ENCODE results near the gene GTF2H3.

GTF2H3 gene

DNA sequence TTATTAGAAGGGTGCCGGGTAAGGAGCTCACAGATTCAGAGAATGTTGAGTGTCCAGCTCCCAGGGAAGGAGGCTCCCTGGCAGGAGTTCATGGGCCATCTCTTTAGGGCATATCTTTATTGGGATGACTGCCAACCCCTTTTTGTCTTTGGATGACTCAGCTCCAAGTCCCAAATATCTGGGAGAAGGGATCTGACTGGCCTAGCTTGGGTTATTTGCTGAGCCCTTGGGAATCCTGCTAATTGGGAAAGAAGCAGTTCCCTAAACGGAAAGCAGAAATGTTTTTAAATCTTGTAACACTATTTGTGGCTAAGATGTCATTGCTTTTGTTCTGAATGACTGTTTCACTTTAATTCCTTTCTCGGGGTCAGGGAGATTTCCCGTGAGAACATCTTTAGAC, 19.1 kb upstream of the GTF2H3 start:
- no peaks in the 10 kb centered on the region for H3K9me3 Mint-ChIP-seq
- DNase-seq (ENCODE audit: low spot score in 2 of 2) (no peak), ATAC-seq (ENCODE audit: low read depth) (no peak)
- H3K36me3 Mint-ChIP-seq: peaks cover 26% of the 10 kb centered on the region
- no peak overlapping the region for H3K4me3 Mint-ChIP-seq
- no peak overlapping the region for H3K27ac Mint-ChIP-seq
- H3K4me1 Mint-ChIP-seq: peaks cover 5% of the 10 kb centered on the region
- H3K27me3 Mint-ChIP-seq: no peaks in the 10 kb centered on the region

DNA sequence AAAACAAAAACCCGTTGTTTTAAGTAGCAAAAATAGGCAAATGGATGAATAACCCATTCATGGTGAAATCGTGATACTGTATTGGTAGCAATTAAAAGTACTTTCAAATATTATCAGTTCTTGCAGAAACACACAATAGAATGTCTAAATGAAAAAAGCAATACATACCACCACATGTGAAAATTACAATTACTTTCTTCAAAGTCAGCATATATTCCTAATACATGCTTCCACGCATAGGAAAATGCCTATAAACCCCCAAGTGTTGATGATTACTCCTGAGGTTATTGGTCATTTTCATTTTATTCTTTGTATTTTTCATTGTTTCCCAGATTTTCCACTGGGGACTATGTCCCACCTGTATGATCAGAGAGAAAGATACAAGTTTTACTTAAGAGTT, 16.5 kb upstream of the GTF2H3 start:
- ATAC-seq (ENCODE audit: low read depth) (no peak), DNase-seq (ENCODE audit: low spot score in 2 of 2) (no peak)
- Mint-ChIP-seq H3K4me3 (no peak overlapping the region), H3K36me3 (peaks cover 33% of the 10 kb centered on the region), H3K27ac (no peak overlapping the region), H3K9me3 (no peaks in the 10 kb centered on the region), H3K27me3 (no peaks in the 10 kb centered on the region), H3K4me1 (peaks cover 3% of the 10 kb centered on the region)

DNA sequence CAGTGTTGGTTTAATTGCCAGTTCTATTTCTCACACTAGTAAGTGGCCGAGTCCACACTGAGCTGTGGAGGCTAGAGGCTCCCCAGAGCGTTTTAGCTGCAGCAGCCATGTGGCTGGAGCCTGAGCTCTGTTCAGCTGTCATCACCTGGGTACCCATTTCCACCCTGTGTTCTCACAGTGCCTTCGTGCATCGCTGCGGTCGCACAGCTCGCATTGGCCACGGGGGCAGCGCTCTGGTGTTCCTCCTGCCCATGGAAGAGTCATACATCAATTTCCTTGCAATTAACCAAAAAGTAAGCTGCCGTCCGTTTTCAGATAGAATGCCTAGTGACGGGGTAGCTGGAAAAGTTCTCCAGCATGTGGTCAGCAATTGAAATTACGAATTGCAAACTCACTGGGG, 16.0 kb upstream of the GTF2H3 start:
- ATAC-seq (ENCODE audit: low read depth): no peak
- no peaks in the 10 kb centered on the region for H3K27me3 Mint-ChIP-seq
- no peak overlapping the region for H3K27ac Mint-ChIP-seq
- peaks cover 34% of the 10 kb centered on the region for H3K36me3 Mint-ChIP-seq
- DNase-seq (ENCODE audit: low spot score in 2 of 2): no peak
- H3K4me1 Mint-ChIP-seq: peaks cover 3% of the 10 kb centered on the region
- H3K4me3 Mint-ChIP-seq: no peak overlapping the region
- H3K9me3 Mint-ChIP-seq: no peaks in the 10 kb centered on the region

DNA sequence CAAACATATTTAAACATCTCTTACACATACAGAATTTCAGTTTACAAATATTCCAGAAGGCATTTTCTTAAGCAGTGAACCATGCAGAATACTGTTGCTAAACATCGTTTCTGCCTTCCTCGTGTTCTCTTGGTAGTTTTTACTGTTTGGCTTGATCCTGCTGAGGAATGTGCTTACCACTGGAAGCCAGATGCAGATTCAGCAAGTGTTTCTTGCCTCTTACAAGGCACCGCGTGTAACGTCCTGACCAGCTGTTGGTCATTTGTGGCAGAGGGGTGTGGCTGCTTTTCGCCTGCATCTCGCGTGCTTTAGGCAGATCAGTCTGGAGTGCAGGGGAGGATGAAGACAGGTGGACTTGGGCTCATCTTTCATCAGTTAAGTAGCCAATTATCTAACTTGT, 12.5 kb upstream of the GTF2H3 start:
- ATAC-seq (ENCODE audit: low read depth) (no peak), DNase-seq (ENCODE audit: low spot score in 2 of 2) (no peak)
- H3K27me3 Mint-ChIP-seq: no peaks in the 10 kb centered on the region
- H3K27ac Mint-ChIP-seq: no peak overlapping the region
- peaks cover 3% of the 10 kb centered on the region for H3K4me1 Mint-ChIP-seq
- H3K36me3 Mint-ChIP-seq: peaks cover 38% of the 10 kb centered on the region
- no peaks in the 10 kb centered on the region for H3K9me3 Mint-ChIP-seq
- H3K4me3 Mint-ChIP-seq: no peak overlapping the region

DNA sequence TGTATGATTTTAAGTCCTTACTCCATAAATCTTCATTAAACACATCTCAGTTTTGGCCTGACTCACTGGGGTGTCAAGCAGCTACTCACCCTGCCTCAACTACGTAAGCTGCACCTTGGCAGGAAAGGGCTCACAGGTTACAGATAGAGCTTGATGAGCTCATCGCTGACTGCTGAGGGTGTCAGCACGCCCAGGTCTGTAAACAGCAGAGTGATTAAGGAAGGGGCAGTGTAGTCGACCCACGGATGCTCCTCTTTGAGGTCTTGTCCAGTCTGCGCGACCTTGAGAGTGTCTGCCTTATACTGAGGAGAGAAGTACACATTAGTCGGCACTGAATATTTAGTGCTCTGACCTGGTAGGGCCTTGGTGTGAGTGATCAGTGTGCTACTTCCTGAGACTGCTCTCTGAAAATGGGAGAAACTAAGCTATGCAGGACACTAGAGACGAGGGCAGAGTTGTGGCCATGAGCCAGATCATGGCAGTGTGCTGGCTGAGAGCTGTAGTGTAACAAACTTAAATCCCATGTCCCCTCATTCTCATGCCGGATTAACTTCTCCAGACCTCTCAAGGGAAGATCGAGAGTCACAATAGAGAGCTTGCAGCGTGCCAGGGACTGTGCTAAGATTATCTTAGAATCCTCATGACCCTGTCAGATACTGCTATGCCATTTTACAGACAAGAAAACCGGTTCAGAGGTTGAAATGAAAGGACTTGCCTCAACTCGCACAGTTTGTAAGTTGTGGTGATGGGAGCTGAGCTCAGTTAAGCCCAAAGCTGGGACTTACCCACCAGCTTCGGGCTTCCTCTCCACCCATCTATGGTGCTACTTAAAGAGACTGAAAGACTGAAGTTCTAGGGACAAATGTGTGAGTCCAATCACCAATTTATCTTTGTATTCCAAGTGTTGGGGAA, 11.8 kb upstream of the GTF2H3 start:
- H3K27ac Mint-ChIP-seq: no peak overlapping the region

DNA sequence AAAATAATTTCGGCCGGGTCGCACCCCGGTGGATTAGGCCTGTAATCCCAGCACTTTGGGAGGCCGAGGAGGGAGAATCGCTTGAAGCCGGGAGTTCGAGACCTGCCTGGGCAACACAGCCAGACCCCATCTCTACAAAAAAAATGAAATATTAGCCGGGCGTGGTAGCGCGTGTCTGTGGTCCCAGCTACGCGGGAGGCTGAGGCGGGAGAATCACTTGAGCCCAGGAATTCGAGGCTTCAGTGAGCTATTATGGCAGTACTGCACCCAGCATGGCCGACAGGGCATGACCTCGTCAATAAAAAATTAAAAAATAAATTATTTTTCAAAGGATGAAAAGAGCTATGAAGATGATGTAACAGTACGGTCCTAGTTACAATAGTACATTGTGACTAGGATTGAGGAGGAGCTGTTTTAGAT, 523 bp downstream of the GTF2H3 start:
- Mint-ChIP-seq H3K27me3 (no peaks in the 10 kb centered on the region), H3K4me1 (peaks cover 20% of the 10 kb centered on the region), H3K4me3 (peak overlapping the region; percentile 98), H3K36me3 (peaks cover 10% of the 10 kb centered on the region), H3K9me3 (no peaks in the 10 kb centered on the region), H3K27ac (peak overlapping the region; percentile 98)
- no peak for DNase-seq (ENCODE audit: low spot score in 2 of 2)
- ATAC-seq (ENCODE audit: low read depth): no peak

More for the DNA sequence above, 11.8 kb upstream of the GTF2H3 start:
- Mint-ChIP-seq H3K36me3 (peaks cover 38% of the 10 kb centered on the region), H3K9me3 (no peaks in the 10 kb centered on the region), H3K4me3 (no peak overlapping the region), H3K27me3 (no peaks in the 10 kb centered on the region), H3K4me1 (peaks cover 3% of the 10 kb centered on the region)
- ATAC-seq (ENCODE audit: low read depth) (no peak), DNase-seq (ENCODE audit: low spot score in 2 of 2) (no peak)

DNA sequence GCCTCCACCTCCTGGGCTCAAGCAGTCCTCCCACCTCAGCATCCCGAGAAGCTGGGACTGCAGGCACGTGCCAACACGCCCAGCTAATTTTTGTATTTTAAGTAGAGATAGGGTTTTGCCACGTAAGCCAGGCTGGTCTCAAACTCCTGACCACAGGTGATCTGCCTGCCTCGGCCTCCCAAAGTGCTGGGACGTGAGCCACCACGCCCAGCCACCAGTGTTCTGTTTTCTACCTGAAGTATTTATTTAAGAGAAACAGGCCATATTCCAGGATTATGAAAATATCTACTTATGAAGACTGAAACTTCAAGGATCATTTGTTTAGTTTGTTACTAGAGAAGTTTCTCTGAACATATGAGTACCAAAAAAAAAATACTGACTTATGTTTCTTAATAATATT, 10.3 kb downstream of the GTF2H3 start:
- Mint-ChIP-seq H3K4me3 (no peak overlapping the region), H3K4me1 (no peaks in the 10 kb centered on the region), H3K36me3 (peaks cover 12% of the 10 kb centered on the region), H3K9me3 (no peaks in the 10 kb centered on the region), H3K27ac (no peak overlapping the region), H3K27me3 (no peaks in the 10 kb centered on the region)
- ATAC-seq (ENCODE audit: low read depth): no peak
- DNase-seq (ENCODE audit: low spot score in 2 of 2): no peak

DNA sequence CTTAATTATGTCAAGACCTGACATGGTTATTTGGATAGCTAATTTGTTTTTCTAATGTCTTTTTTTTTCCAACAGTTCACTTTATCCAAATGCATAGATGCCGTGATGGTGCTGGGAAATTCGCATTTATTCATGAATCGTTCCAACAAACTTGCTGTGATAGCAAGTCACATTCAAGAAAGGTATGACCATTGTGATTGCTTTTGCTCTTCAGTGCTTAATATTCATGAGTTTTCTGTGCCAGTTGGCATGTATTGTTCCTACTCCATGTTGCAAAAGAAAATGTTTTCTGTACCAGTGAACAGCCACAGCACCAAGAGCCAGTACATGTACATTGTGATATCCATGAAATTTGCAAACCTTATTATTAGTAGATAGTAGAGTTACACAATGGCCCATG, 11.8 kb downstream of the GTF2H3 start:
- peaks cover 12% of the 10 kb centered on the region for H3K36me3 Mint-ChIP-seq
- no peaks in the 10 kb centered on the region for H3K4me1 Mint-ChIP-seq
- no peak overlapping the region for H3K4me3 Mint-ChIP-seq
- H3K27me3 Mint-ChIP-seq: no peaks in the 10 kb centered on the region
- DNase-seq (ENCODE audit: low spot score in 2 of 2) (no peak), ATAC-seq (ENCODE audit: low read depth) (no peak)
- H3K9me3 Mint-ChIP-seq: no peaks in the 10 kb centered on the region
- no peak overlapping the region for H3K27ac Mint-ChIP-seq

DNA sequence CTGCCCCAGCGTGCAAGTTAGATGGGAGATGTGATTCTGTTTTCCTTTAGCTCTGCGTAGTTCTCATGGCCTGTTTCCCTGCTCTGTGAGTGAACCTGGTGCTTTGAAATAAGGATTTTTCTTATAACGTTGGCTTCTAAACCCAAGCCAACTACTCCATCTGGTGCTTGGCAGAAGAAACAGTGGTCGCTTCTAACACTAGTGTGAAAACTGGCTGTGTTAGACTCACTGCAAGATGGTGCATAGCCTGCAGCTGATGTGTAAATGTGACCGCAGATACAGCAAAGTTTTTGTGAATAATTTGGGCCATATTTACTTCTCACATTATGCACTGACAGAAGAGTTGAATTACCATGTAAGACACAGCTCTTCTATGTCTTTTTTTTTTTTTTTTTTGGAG, 12.2 kb downstream of the GTF2H3 start:
- ATAC-seq (ENCODE audit: low read depth): no peak
- H3K27ac Mint-ChIP-seq: no peak overlapping the region
- no peaks in the 10 kb centered on the region for H3K4me1 Mint-ChIP-seq
- H3K9me3 Mint-ChIP-seq: no peaks in the 10 kb centered on the region
- DNase-seq (ENCODE audit: low spot score in 2 of 2): no peak
- H3K4me3 Mint-ChIP-seq: no peak overlapping the region
- H3K36me3 Mint-ChIP-seq: peaks cover 15% of the 10 kb centered on the region
- no peaks in the 10 kb centered on the region for H3K27me3 Mint-ChIP-seq

DNA sequence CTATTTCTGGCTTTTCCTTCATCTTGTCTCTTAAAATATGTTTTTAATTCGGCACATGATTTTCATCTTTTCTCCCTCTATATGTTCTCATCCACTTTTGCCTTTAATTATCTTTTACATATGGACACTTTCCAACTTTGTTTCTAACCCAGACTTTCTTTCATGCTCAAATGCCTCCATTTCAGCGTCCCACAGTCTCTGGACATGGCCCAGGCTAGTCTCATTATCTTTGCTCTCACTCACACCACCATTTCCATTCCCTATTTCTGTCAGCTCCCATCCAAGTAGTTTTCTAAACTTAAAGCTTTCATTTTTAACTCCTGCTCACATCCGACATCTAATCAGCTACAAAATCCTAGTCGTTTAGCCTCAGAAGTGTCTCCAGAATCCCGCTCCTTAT, 14.8 kb downstream of the GTF2H3 start:
- Mint-ChIP-seq H3K4me3 (no peak overlapping the region), H3K27me3 (no peaks in the 10 kb centered on the region), H3K9me3 (no peaks in the 10 kb centered on the region), H3K27ac (no peak overlapping the region), H3K36me3 (peaks cover 21% of the 10 kb centered on the region), H3K4me1 (no peaks in the 10 kb centered on the region)
- DNase-seq (ENCODE audit: low spot score in 2 of 2): no peak
- no peak for ATAC-seq (ENCODE audit: low read depth)

DNA sequence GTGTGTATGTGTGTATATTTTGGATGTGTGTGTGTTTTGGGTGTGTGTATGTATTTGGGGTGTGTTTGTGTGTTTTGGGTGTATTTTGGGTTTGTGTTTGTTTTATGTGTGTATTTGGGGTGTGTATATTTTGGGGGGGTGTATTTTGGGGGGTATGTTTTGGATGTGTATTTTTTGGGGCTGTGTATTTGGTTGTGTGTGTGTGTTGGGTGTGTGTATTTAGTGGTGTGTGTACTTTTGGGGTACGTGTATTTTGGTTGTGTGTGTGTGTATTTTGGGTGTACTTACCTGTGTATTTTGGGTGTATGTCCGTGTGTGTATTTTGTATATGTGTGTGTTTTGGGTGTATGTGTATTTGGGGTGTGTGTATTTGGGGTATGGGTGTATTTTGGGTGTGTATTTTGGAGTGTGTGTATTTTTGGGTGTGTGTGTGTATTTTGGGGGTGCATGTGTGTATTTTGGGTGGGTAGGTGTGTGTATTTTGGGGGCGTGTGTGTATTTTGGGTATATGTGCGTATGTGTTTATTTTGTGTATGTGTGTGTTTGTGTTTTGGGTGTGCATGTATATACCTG, 20.6 kb downstream of the GTF2H3 start:
- ATAC-seq (ENCODE audit: low read depth) (no peak), DNase-seq (ENCODE audit: low spot score in 2 of 2) (no peak)
- Mint-ChIP-seq H3K4me1 (peaks cover 17% of the 10 kb centered on the region), H3K36me3 (peaks cover 29% of the 10 kb centered on the region), H3K27me3 (no peaks in the 10 kb centered on the region), H3K9me3 (no peaks in the 10 kb centered on the region), H3K27ac (no peak overlapping the region), H3K4me3 (no peak overlapping the region)

DNA sequence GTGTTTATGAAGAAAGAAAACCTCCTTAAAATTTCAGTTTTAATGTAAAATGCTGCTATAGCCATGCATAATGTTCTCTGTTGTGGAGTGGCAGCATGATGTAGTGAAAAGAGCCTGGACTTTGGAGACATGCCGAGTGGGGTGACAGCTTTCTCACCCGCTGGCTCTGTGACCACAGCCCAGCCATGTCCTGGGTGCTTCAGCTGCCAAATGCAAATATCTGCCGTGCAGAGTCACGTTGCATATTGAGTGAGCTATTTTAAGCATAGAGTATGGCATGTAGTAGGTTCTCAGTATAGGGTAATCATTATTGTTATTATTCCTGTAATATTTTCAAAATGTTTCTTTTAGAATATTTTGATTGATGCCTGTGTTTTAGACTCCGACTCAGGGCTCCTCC, 21.8 kb downstream of the GTF2H3 start:
- DNase-seq (ENCODE audit: low spot score in 2 of 2) (no peak), ATAC-seq (ENCODE audit: low read depth) (peak; percentile 84)
- Mint-ChIP-seq H3K36me3 (peaks cover 29% of the 10 kb centered on the region), H3K27me3 (no peaks in the 10 kb centered on the region), H3K4me1 (peaks cover 23% of the 10 kb centered on the region), H3K27ac (no peak overlapping the region), H3K9me3 (no peaks in the 10 kb centered on the region), H3K4me3 (no peak overlapping the region)

DNA sequence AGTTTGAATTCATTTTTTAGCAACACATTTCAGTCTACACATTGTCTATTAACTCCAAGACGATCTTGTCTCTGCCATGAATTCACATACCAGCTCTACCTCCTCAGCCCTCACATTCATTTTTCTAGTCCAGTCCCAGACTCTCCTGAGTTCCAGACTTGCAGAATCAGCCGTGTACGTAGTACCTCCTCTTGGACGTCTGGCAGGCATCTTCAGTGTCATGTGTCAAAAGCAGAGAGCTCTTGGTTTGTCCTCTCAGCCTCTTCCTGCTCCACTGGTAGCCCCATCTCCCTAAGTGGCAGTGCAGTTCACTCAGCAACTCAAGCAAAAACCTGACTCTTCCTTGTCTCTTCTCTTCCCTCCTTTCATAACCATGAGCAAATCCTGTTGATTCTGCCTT, 22.8 kb downstream of the GTF2H3 start:
- H3K36me3 Mint-ChIP-seq: peaks cover 27% of the 10 kb centered on the region
- no peak for DNase-seq (ENCODE audit: low spot score in 2 of 2)
- H3K27me3 Mint-ChIP-seq: no peaks in the 10 kb centered on the region
- ATAC-seq (ENCODE audit: low read depth): no peak
- no peak overlapping the region for H3K27ac Mint-ChIP-seq
- peaks cover 23% of the 10 kb centered on the region for H3K4me1 Mint-ChIP-seq
- no peaks in the 10 kb centered on the region for H3K9me3 Mint-ChIP-seq
- H3K4me3 Mint-ChIP-seq: no peak overlapping the region

DNA sequence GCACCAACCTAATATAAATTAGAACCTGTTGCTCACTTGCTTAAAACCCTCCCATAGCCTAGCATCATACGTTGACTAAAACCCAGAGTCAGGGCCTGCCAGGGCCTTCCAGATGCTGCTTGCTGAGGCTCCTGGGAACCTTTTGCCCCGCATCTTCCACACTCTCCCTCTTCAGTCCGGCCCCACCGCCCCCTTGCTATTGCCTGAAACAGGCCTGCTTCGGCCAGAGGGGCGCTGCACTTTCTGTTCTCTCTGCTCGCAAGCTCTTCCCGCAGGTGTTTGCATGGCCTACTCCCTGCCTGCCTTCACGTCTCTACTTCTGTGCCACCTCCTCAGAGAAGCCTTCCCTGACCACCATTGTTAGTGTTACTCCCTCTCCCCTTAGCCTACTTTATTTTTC, 23.6 kb downstream of the GTF2H3 start:
- no peak overlapping the region for H3K4me3 Mint-ChIP-seq
- peaks cover 23% of the 10 kb centered on the region for H3K4me1 Mint-ChIP-seq
- no peak overlapping the region for H3K27ac Mint-ChIP-seq
- DNase-seq (ENCODE audit: low spot score in 2 of 2): no peak
- no peaks in the 10 kb centered on the region for H3K9me3 Mint-ChIP-seq
- H3K27me3 Mint-ChIP-seq: no peaks in the 10 kb centered on the region
- H3K36me3 Mint-ChIP-seq: peaks cover 23% of the 10 kb centered on the region
- ATAC-seq (ENCODE audit: low read depth): no peak
